GM10266 (cell line): Measurements from ENCODE around the gene SEMA3B.

Experiments used
- DNase-seq: peaks from one replicate; pipeline ENCODE4 v3.0.0; 2012; ENCODE audit errors: extremely low spot score
- CTCF ChIP-seq: IDR thresholded peaks from 2 replicates; pipeline ENCODE4 v1.5.1; 2012; ENCODE audit warnings: mild to moderate bottlenecking, low read depth; ENCODE audit not compliant: control insufficient read depth, insufficient read depth; ENCODE audit errors: missing control alignments

SEMA3B gene

GRCh38 chr3:50293079-50293801, 24.3 kb downstream of the SEMA3B start:
- no peak for DNase-seq
- TF ChIP-seq CTCF = no peak

GRCh38 chr3:50294089-50294488, 25.1 kb downstream of the SEMA3B start:
- DNase-seq = no peak
- TF ChIP-seq CTCF = no peak

GRCh38 chr3:50294492-50295403, 25.8 kb downstream of the SEMA3B start:
- TF ChIP-seq CTCF = no peak
- no peak for DNase-seq

GRCh38 chr3:50295553-50296431, 26.8 kb downstream of the SEMA3B start:
- TF ChIP-seq CTCF = no peak
- no peak for DNase-seq

GRCh38 chr3:50296721-50297383, 27.9 kb downstream of the SEMA3B start:
- TF ChIP-seq CTCF = no peak
- DNase-seq = no peak

GRCh38 chr3:50297384-50297775, 28.4 kb downstream of the SEMA3B start:
- TF ChIP-seq CTCF = no peak
- DNase-seq = no peak
